Esophagus mucosa (tissue), 1 donor: Measurements from ENCODE around the gene NAV3. TPM values are rescaled to one million over a fixed set of nuclear protein-coding genes. Genes with fewer than 3 reads are reported as not detected.
A peak's percentile ranks its signal among the peaks of the same experiment; 100 is the strongest.

ENCODE experiments used
- ATAC-seq: fragments of 200-7000 bp; cut with Tn5 transposase; one replicate; pipeline ENCODE4 v1.9.1; 2020
- total RNA-seq: library from RNA; stranded (reverse); gene quantifications from one replicate; pipeline ENCODE4 v1.2.4, GENCODE V29; 2023
- donor health status: DM: yes; HTN: yes; CAD: no.

The NAV3 gene
- total RNA-seq, 1 donor from 2014 or later, result 0.52 TPM

GRCh38 chr12:78121969-78122610, 291.4 kb downstream of the NAV3 start:
- ATAC-seq, result no peak

GRCh38 chr12:78128211-78128610, 297.5 kb downstream of the NAV3 start:
- no peak for ATAC-seq

GRCh38 chr12:78143717-78144116, 313.0 kb downstream of the NAV3 start:
- ATAC-seq, result no peak

GRCh38 chr12:78145398-78145797, 314.7 kb downstream of the NAV3 start:
- no peak for ATAC-seq

- ATAC-seq, result no peak
These were observed 315.7 kb downstream of the NAV3 start for GRCh38 chr12:78146365-78146772.

GRCh38 chr12:78149459-78149858, 318.8 kb downstream of the NAV3 start:
- no peak for ATAC-seq

- ATAC-seq, result no peak
These were observed 324.9 kb downstream of the NAV3 start for GRCh38 chr12:78155546-78155945.

- ATAC-seq, result no peak
These were observed 326.1 kb downstream of the NAV3 start for GRCh38 chr12:78156751-78157150.

- no peak for ATAC-seq
These were observed 326.5 kb downstream of the NAV3 start for GRCh38 chr12:78157199-78157598.

GRCh38 chr12:78164154-78164553, 333.5 kb downstream of the NAV3 start:
- no peak for ATAC-seq

- no peak for ATAC-seq
These were observed 336.8 kb downstream of the NAV3 start for GRCh38 chr12:78167510-78167909.

- ATAC-seq, result no peak
These were observed 340.4 kb downstream of the NAV3 start for GRCh38 chr12:78171061-78171460.

- no peak for ATAC-seq
These were observed 345.9 kb downstream of the NAV3 start for GRCh38 chr12:78176643-78177042.

- ATAC-seq, result no peak
These were observed 346.6 kb downstream of the NAV3 start for GRCh38 chr12:78177298-78177697.

- ATAC-seq, result no peak
These were observed 348.7 kb downstream of the NAV3 start for GRCh38 chr12:78179346-78179745.

- no peak for ATAC-seq
These were observed 351.0 kb downstream of the NAV3 start for GRCh38 chr12:78181544-78182162.

GRCh38 chr12:78183824-78184223, 353.1 kb downstream of the NAV3 start:
- ATAC-seq, result no peak

GRCh38 chr12:78185109-78185508, 354.4 kb downstream of the NAV3 start:
- peak; percentile 64 for ATAC-seq

GRCh38 chr12:78185651-78186050, 355.0 kb downstream of the NAV3 start:
- ATAC-seq, result no peak

- no peak for ATAC-seq
These were observed 356.0 kb downstream of the NAV3 start for GRCh38 chr12:78186670-78187069.

GRCh38 chr12:78187741-78188140, 357.0 kb downstream of the NAV3 start:
- ATAC-seq, result no peak

- no peak for ATAC-seq
These were observed 359.0 kb downstream of the NAV3 start for GRCh38 chr12:78189656-78190055.

GRCh38 chr12:78191611-78192010, 360.9 kb downstream of the NAV3 start:
- ATAC-seq, result no peak

GRCh38 chr12:78192979-78193378, 362.3 kb downstream of the NAV3 start:
- no peak for ATAC-seq

- no peak for ATAC-seq
These were observed 363.8 kb downstream of the NAV3 start for GRCh38 chr12:78194448-78194847.
